ENCODE results near the gene BICDL2.

The BICDL2 gene

DNA sequence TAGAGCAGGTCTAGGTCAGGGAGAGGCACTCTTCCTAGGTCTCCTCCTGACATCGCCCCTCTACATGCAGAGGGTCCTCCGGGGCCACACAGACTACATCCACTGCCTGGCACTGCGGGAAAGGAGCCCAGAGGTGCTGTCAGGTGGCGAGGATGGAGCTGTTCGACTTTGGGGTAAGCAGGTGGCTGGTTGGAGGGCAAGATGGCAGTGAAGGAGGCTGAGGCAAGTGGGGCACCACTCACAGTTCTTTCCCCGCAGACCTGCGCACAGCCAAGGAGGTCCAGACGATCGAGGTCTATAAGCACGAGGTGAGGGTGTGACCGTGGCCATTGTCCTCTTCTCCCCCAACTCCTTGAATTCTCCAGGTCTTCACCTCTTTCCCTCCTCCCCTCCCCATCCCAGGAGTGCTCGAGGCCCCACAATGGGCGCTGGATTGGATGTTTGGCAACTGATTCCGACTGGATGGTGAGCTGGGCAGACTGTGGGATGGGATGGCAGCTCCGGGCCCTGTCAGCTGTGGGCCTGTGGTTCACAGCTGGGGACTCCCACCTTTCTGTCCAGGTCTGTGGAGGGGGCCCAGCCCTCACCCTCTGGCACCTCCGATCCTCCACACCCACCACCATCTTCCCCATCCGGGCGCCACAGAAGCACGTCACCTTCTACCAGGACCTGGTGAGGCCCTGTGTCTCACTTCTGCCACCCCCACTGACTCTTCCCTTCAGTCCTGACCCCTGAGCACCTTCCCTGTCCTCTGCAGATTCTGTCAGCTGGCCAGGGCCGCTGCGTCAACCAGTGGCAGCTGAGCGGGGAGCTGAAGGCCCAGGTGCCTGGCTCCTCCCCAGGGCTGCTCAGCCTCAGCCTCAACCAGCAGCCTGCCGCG lies 9.9 kb downstream of the BICDL2 start:
- ATAC-seq, result no peak
- TF ChIP-seq, protein P1, sequence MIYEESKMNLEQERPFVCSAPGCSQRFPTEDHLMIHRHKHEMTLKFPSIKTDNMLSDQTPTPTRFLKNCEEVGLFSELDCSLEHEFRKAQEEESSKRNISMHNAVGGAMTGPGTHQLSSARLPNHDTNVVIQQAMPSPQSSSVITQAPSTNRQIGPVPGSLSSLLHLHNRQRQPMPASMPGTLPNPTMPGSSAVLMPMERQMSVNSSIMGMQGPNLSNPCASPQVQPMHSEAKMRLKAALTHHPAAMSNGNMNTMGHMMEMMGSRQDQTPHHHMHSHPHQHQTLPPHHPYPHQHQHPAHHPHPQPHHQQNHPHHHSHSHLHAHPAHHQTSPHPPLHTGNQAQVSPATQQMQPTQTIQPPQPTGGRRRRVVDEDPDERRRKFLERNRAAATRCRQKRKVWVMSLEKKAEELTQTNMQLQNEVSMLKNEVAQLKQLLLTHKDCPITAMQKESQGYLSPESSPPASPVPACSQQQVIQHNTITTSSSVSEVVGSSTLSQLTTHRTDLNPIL (CRISPR knock-in tag; IDR thresholded peaks at IDR 0.05; ENCODE audit: low read depth), result no peak
- TF ChIP-seq ISL1 (CRISPR knock-in tag; IDR thresholded peaks at IDR 0.05) (no peak), CSDC2 (CRISPR knock-in tag; IDR thresholded peaks at IDR 0.05) (no peak), OSR1 (CRISPR knock-in tag; IDR thresholded peaks at IDR 0.05) (no peak), ZFP3 (CRISPR knock-in tag; IDR thresholded peaks at IDR 0.05) (no peak), ARNTL (CRISPR knock-in tag; IDR thresholded peaks at IDR 0.05; ENCODE audit: borderline replicate concordance, low read depth) (no peak), GLIS3 (CRISPR knock-in tag; IDR thresholded peaks at IDR 0.05) (no peak), ZNF8 (CRISPR knock-in tag; IDR thresholded peaks at IDR 0.05) (no peak), ZNF70 (CRISPR knock-in tag; IDR thresholded peaks at IDR 0.05) (no peak), ZC3H10 (CRISPR knock-in tag; IDR thresholded peaks at IDR 0.05) (no peak), RARB (CRISPR knock-in tag; IDR thresholded peaks at IDR 0.05) (no peak)
- TF ChIP-seq, protein P2, sequence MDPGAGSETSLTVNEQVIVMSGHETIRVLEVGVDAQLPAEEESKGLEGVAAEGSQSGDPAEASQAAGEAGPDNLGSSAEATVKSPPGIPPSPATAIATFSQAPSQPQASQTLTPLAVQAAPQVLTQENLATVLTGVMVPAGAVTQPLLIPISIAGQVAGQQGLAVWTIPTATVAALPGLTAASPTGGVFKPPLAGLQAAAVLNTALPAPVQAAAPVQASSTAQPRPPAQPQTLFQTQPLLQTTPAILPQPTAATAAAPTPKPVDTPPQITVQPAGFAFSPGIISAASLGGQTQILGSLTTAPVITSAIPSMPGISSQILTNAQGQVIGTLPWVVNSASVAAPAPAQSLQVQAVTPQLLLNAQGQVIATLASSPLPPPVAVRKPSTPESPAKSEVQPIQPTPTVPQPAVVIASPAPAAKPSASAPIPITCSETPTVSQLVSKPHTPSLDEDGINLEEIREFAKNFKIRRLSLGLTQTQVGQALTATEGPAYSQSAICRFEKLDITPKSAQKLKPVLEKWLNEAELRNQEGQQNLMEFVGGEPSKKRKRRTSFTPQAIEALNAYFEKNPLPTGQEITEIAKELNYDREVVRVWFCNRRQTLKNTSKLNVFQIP (CRISPR knock-in tag; IDR thresholded peaks at IDR 0.05; ENCODE audit: borderline replicate concordance, low read depth), result no peak
- TF ChIP-seq, protein P3, sequence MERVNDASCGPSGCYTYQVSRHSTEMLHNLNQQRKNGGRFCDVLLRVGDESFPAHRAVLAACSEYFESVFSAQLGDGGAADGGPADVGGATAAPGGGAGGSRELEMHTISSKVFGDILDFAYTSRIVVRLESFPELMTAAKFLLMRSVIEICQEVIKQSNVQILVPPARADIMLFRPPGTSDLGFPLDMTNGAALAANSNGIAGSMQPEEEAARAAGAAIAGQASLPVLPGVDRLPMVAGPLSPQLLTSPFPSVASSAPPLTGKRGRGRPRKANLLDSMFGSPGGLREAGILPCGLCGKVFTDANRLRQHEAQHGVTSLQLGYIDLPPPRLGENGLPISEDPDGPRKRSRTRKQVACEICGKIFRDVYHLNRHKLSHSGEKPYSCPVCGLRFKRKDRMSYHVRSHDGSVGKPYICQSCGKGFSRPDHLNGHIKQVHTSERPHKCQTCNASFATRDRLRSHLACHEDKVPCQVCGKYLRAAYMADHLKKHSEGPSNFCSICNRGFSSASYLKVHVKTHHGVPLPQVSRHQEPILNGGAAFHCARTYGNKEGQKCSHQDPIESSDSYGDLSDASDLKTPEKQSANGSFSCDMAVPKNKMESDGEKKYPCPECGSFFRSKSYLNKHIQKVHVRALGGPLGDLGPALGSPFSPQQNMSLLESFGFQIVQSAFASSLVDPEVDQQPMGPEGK (CRISPR knock-in tag; IDR thresholded peaks at IDR 0.05; ENCODE audit: borderline replicate concordance), result no peak

DNA sequence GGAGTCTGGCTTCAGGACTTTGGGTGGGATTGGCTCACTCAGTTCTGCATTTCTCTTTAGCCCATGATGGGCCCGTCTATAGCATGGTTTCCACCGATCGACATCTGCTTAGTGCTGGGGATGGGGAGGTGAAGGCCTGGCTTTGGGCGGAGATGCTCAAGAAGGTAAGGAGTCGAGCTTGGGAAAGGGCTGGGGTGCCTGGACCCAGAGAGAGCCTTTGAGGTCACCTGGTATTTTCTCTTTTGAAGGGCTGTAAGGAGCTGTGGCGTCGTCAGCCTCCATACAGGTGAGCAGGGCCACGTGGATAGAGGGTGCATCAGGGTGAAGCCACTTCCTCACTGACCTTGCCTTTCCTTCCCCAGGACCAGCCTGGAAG lies 10.8 kb downstream of the BICDL2 start:
- no peak for ATAC-seq
- no peak for TF ChIP-seq GLIS3 (CRISPR knock-in tag; IDR thresholded peaks at IDR 0.05)
- no peak for TF ChIP-seq ZC3H10 (CRISPR knock-in tag; IDR thresholded peaks at IDR 0.05)
- TF ChIP-seq ISL1 (CRISPR knock-in tag; IDR thresholded peaks at IDR 0.05), result no peak
- no peak for TF ChIP-seq PPARA (CRISPR knock-in tag; IDR thresholded peaks at IDR 0.05; ENCODE audit: borderline replicate concordance)
- TF ChIP-seq, protein P2 (CRISPR knock-in tag; IDR thresholded peaks at IDR 0.05; ENCODE audit: borderline replicate concordance, low read depth), result no peak
- no peak for TF ChIP-seq ZFP3 (CRISPR knock-in tag; IDR thresholded peaks at IDR 0.05)
- TF ChIP-seq CSDC2 (CRISPR knock-in tag; IDR thresholded peaks at IDR 0.05), result no peak
- no peak for TF ChIP-seq ZFP30 (CRISPR knock-in tag; IDR thresholded peaks at IDR 0.05)

DNA sequence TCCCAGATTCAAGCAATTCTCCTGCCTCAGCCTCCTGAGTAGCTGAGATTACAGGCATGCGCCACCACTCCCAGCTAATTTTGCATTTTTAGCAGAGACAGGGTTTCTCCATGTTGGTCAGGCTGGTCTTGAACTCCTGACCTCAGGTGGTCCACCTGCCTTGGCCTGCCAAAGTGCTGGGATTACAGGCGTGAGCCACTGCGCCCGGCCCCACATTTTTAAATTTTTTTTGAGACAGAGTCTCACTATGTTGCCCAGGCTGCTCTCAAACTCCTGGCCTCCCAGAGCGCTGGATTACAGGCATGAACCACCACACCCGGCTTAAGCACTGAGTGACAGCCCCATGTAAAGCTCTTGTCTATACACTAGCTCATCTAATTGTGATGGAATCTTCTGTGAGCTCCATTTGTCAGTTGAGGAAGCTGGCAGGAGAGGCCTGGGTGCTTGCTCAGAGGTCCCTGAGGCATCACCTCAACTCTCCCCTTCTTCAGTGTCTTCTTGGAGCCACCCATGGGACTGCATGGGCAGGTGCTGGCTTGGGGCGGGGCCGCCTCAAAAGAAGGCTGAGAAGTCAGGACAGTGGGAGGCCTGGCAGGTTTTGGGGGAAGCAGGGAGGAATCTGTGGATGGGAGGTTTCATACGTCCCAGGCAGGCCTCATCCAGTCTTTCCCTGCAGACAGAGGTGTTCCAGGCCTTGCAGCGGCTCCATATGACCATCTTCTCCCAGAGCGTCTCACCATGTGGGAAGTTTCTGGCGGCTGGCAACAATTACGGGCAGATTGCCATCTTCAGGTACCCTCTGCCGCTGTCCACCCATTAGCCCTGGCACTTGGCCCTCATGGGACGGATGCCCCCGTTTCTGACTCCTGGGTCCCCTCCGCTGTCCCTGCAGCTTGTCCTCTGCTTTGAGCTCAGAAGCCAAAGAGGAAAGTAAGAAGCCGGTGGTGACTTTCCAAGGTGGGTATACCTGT lies 11.4 kb downstream of the BICDL2 start:
- ATAC-seq, result no peak
- TF ChIP-seq TCF4 (CRISPR knock-in tag; IDR thresholded peaks at IDR 0.05; ENCODE audit: borderline replicate concordance) (no peak), ZFP3 (CRISPR knock-in tag; IDR thresholded peaks at IDR 0.05) (no peak), TOX (CRISPR knock-in tag; IDR thresholded peaks at IDR 0.05; ENCODE audit: borderline replicate concordance) (no peak), CSDC2 (CRISPR knock-in tag; IDR thresholded peaks at IDR 0.05) (no peak), SNAI2 (CRISPR knock-in tag; IDR thresholded peaks at IDR 0.05) (no peak), ZC3H10 (CRISPR knock-in tag; IDR thresholded peaks at IDR 0.05) (no peak), OSR1 (CRISPR knock-in tag; IDR thresholded peaks at IDR 0.05) (no peak), ZNF565 (CRISPR knock-in tag; conservative IDR thresholded peaks at IDR 0.05; ENCODE audit: low read depth) (no peak), ISL1 (CRISPR knock-in tag; IDR thresholded peaks at IDR 0.05) (no peak), ESRRG (CRISPR knock-in tag; IDR thresholded peaks at IDR 0.05) (no peak)
- TF ChIP-seq, protein P3 (CRISPR knock-in tag; IDR thresholded peaks at IDR 0.05; ENCODE audit: borderline replicate concordance), result no peak
- TF ChIP-seq, protein P4, sequence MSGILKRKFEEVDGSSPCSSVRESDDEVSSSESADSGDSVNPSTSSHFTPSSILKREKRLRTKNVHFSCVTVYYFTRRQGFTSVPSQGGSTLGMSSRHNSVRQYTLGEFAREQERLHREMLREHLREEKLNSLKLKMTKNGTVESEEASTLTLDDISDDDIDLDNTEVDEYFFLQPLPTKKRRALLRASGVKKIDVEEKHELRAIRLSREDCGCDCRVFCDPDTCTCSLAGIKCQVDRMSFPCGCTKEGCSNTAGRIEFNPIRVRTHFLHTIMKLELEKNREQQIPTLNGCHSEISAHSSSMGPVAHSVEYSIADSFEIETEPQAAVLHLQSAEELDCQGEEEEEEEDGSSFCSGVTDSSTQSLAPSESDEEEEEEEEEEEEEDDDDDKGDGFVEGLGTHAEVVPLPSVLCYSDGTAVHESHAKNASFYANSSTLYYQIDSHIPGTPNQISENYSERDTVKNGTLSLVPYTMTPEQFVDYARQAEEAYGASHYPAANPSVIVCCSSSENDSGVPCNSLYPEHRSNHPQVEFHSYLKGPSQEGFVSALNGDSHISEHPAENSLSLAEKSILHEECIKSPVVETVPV (CRISPR knock-in tag; IDR thresholded peaks at IDR 0.05), result no peak
- TF ChIP-seq, protein P2 (CRISPR knock-in tag; IDR thresholded peaks at IDR 0.05; ENCODE audit: borderline replicate concordance, low read depth), result no peak

All from SK-N-SH treated with all-trans-retinoic acid at 6 μM for 48 hours (cell line).